ENCODE data around the gene CARMIL1.

GRCh38 chr6:25402125-25402524, 123.0 kb downstream of the CARMIL1 start:
- TF ChIP-seq CTCF (IDR thresholded peaks at IDR 0.05) (no peak), RAD21 (IDR thresholded peaks at IDR 0.05; ENCODE audit: low read length) (no peak), EP300 (IDR thresholded peaks at IDR 0.05; ENCODE audit: borderline replicate concordance in 1 of 2, low read depth in 1 of 2, low read length in 1 of 2) (no peak)
